Measurements from ENCODE around the gene KCNN1. TPM values are rescaled to one million over a fixed set of nuclear protein-coding genes. Genes with fewer than 3 reads are reported as not detected.
"Not testable (repeated sequence)": the region's sequence is repeated elsewhere in the genome, so short reads cannot be mapped to it uniquely, and the experiment has no call there.

The KCNN1 gene
- total RNA-seq, 2 donors from 2014 or later, result 0.33 TPM; not detected in 1

- intact Hi-C loops (cut with DNase I), result loop anchor here in 1 of 2 donors (5.0 kb wide), 1 partner anchor 221 kb away; no protein-coding TSS in a partner anchor
- DNase-seq (ENCODE audit: low spot score), result no peak
Observed at GRCh38 chr19:17993076-17993813, 26.3 kb downstream of the KCNN1 start.

- intact Hi-C loops (cut with DNase I), result loop anchor here (2.0 to 5.0 kb wide), 3 partner anchors 55 to 135 kb away; no protein-coding TSS in a partner anchor
- DNase-seq (ENCODE audit: low spot score), result peak; percentile 96
Observed at GRCh38 chr19:17996826-17997316, 30.0 kb downstream of the KCNN1 start.

GRCh38 chr19:17997969-17998826, 31.3 kb downstream of the KCNN1 start:
- intact Hi-C loops (cut with DNase I), result loop anchor here (2.0 to 5.0 kb wide), 3 partner anchors 56 to 136 kb away; no protein-coding TSS in a partner anchor
- DNase-seq (ENCODE audit: low spot score), result no peak

- no peak for DNase-seq (ENCODE audit: low spot score)
- intact Hi-C loops (cut with DNase I), result loop anchor here (5.0 kb wide), 2 partner anchors 56 to 136 kb away; no protein-coding TSS in a partner anchor
Observed at GRCh38 chr19:17998827-17999150, 31.9 kb downstream of the KCNN1 start.

GRCh38 chr19:17999684-18000479, 33.0 kb downstream of the KCNN1 start:
- intact Hi-C loops (cut with DNase I), result loop anchor here (5.0 kb wide), 2 partner anchors 58 to 138 kb away; no protein-coding TSS in a partner anchor
- no peak for DNase-seq (ENCODE audit: low spot score)

GRCh38 chr19:18000480-18000914, 33.6 kb downstream of the KCNN1 start:
- DNase-seq (ENCODE audit: low spot score), result no peak
- intact Hi-C loops (cut with DNase I), result no loop called here

- peak; percentile 96 for DNase-seq (ENCODE audit: low spot score)
- intact Hi-C loops (cut with DNase I), result no loop called here
Observed at GRCh38 chr19:18000915-18001776, 34.2 kb downstream of the KCNN1 start.

- DNase-seq (ENCODE audit: low spot score), result no peak
- intact Hi-C loops (cut with DNase I), result no loop called here
Observed at GRCh38 chr19:18001777-18002345, 35.0 kb downstream of the KCNN1 start.

GRCh38 chr19:18002347-18002850, 35.5 kb downstream of the KCNN1 start:
- intact Hi-C loops (cut with DNase I), result no loop called here
- DNase-seq (ENCODE audit: low spot score), result peak; percentile 89

GRCh38 chr19:18005750-18006149, 38.8 kb downstream of the KCNN1 start:
- not testable (repeated sequence) for DNase-seq (ENCODE audit: low spot score)
- intact Hi-C loops (cut with DNase I), result loop anchor here (2.0 kb wide), 2 partner anchors 53 to 55 kb away; no protein-coding TSS in a partner anchor

- intact Hi-C loops (cut with DNase I), result loop anchor here (2.0 kb wide), 2 partner anchors 52 to 54 kb away; no protein-coding TSS in a partner anchor
- peak; percentile 95 for DNase-seq (ENCODE audit: low spot score)
Observed at GRCh38 chr19:18007044-18007916, 40.4 kb downstream of the KCNN1 start.

- peak; percentile 98 for DNase-seq (ENCODE audit: low spot score)
- intact Hi-C loops (cut with DNase I), result loop anchor here (2.0 kb wide), 2 partner anchors 51 to 53 kb away; no protein-coding TSS in a partner anchor
Observed at GRCh38 chr19:18007917-18008673, 41.2 kb downstream of the KCNN1 start, which contains the start of gene ARRDC2. TSS of gene ARRDC2 (plus strand) at chr19:18008170. CDS start at chr19:18008311, 141 bp downstream.

GRCh38 chr19:18008814-18009213, 41.9 kb downstream of the KCNN1 start:
- intact Hi-C loops (cut with DNase I), result no loop called here

GRCh38 chr19:18009412-18010066, 42.6 kb downstream of the KCNN1 start:
- intact Hi-C loops (cut with DNase I), result no loop called here
- no peak for DNase-seq (ENCODE audit: low spot score)

More at GRCh38 chr19:18008814-18009213, 41.9 kb downstream of the KCNN1 start:
- DNase-seq (ENCODE audit: low spot score), result no peak

- intact Hi-C loops (cut with DNase I), result no loop called here
- DNase-seq (ENCODE audit: low spot score), result no peak
Observed at GRCh38 chr19:18010149-18010548, 43.2 kb downstream of the KCNN1 start.
